OCI-LY3 (cell line): ENCODE data around the gene PGAM1.
"Not testable (repeated sequence)": the region's sequence is repeated elsewhere in the genome, so short reads cannot be mapped to it uniquely, and the experiment has no call there.

Source experiments
- H2AFZ ChIP-seq: fragments of 200-600, 300-600 bp; shearing (Covaris generic); 2 replicates; pipeline ENCODE4 v1.6.0; 2014; ENCODE audit warnings: antibody characterized with exemption, low read depth, low read length
- H3K27ac ChIP-seq: fragments of 200-600, 300-600 bp; sonication (generic); 2 replicates; pipeline ENCODE4 v1.5.1; 2014; ENCODE audit warnings: mild to moderate bottlenecking, low read length, moderate library complexity, mixed read lengths
- H3K27me3 ChIP-seq: fragments of 200-600, 300-600 bp; sonication (generic); 2 replicates; pipeline ENCODE4 v1.6.1; 2014; ENCODE audit warnings: low read depth, low read length, mixed read lengths
- H3K36me3 ChIP-seq: fragments of 200-600, 300-600 bp; sonication (generic); replicated peaks from 2 replicates; pipeline ENCODE3; 2014; ENCODE audit warnings: low read depth, low read length, mixed read lengths
- H3K4me1 ChIP-seq: fragments of 300-600, 200-600 bp; sonication (generic); 2 replicates; pipeline ENCODE4 v1.6.1; 2014; ENCODE audit warnings: low read length, mixed read lengths
- H3K4me2 ChIP-seq: fragments of 200-600, 300-600 bp; sonication (generic); 2 replicates; pipeline ENCODE4 v1.6.1; 2014; ENCODE audit warnings: low read length, mixed read lengths
- H3K4me3 ChIP-seq: fragments of 300-600, 200-600 bp; sonication (generic); 2 replicates; pipeline ENCODE4 v1.5.1; 2014; ENCODE audit warnings: antibody characterized with exemption, mild to moderate bottlenecking, low read length, moderate library complexity
- H3K79me2 ChIP-seq: fragments of 300-600, 200-600 bp; shearing (Covaris generic); 2 replicates; pipeline ENCODE4 v1.6.1; 2014; ENCODE audit warnings: mild to moderate bottlenecking, low read length, mixed read lengths
- H3K9ac ChIP-seq: fragments of 300-600, 200-600 bp; shearing (Covaris generic); 2 replicates; pipeline ENCODE4 v1.6.0; 2014; ENCODE audit warnings: mild to moderate bottlenecking, low read length, moderate library complexity
- H3K9me3 ChIP-seq: fragments of 200-600, 300-600 bp; shearing (Covaris generic); 2 replicates; pipeline ENCODE4 v1.6.1; 2014; ENCODE audit warnings: low read length, mixed read lengths; ENCODE audit not compliant: insufficient read depth
- H4K20me1 ChIP-seq: fragments of 200-600, 300-600 bp; sonication (generic); 2 replicates; pipeline ENCODE4 v1.6.1; 2016; ENCODE audit warnings: low read length, mixed read lengths; ENCODE audit not compliant: insufficient read depth
- EZH2phosphoT487 ChIP-seq: fragments of 200-600 bp; shearing (Covaris generic); IDR thresholded peaks from 2 replicates; pipeline ENCODE4 v1.6.1; 2018; ENCODE audit warnings: antibody characterized with exemption, mixed run types, low read depth
- TF ChIP-seq, protein P1 (sequence below): fragments of 200-600, 300-600 bp; sonication (generic); IDR thresholded peaks from 2 replicates; pipeline ENCODE4 v1.5.1; 2014; ENCODE audit warnings: antibody characterized with exemption, low read length, low read depth

PGAM1 gene

DNA sequence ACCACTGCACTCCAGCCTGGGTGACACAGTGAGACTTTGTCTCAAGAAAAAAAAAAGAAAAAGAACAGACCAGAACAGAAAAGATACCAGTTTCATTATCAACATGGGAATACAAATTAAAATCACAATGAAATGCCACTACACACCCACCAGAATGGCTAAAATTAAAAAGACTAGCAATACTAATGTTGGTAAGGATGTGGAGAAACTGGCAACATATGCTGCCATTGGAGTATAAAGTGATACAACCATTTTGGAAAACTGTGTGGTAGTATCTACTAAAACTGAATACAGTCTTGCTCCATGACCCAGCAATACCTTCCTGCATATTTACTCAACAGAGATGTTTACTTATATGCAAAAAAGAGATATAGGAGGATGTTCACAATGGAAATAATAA is 21.9 kb upstream of the PGAM1 start:
- H3K4me2 ChIP-seq, result no peak overlapping the region
- no peaks in the 10 kb centered on the region for H3K27me3 ChIP-seq
- H3K27ac ChIP-seq, result no peak overlapping the region
- H3K9ac ChIP-seq, result no peak overlapping the region
- TF ChIP-seq, protein P1, sequence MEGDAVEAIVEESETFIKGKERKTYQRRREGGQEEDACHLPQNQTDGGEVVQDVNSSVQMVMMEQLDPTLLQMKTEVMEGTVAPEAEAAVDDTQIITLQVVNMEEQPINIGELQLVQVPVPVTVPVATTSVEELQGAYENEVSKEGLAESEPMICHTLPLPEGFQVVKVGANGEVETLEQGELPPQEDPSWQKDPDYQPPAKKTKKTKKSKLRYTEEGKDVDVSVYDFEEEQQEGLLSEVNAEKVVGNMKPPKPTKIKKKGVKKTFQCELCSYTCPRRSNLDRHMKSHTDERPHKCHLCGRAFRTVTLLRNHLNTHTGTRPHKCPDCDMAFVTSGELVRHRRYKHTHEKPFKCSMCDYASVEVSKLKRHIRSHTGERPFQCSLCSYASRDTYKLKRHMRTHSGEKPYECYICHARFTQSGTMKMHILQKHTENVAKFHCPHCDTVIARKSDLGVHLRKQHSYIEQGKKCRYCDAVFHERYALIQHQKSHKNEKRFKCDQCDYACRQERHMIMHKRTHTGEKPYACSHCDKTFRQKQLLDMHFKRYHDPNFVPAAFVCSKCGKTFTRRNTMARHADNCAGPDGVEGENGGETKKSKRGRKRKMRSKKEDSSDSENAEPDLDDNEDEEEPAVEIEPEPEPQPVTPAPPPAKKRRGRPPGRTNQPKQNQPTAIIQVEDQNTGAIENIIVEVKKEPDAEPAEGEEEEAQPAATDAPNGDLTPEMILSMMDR, result no peak
- TF ChIP-seq EZH2phosphoT487, result no peak
- H4K20me1 ChIP-seq, result no peaks in the 10 kb centered on the region
- H3K79me2 ChIP-seq, result peaks cover 17% of the 10 kb centered on the region
- H2AFZ ChIP-seq, result no peak overlapping the region
- H3K4me1 ChIP-seq, result peaks cover 6% of the 10 kb centered on the region; the same call in 1 of the 2 replicates
- H3K9me3 ChIP-seq, result no peaks in the 10 kb centered on the region
- no peaks in the 10 kb centered on the region for H3K36me3 ChIP-seq
- no peak overlapping the region for H3K4me3 ChIP-seq

DNA sequence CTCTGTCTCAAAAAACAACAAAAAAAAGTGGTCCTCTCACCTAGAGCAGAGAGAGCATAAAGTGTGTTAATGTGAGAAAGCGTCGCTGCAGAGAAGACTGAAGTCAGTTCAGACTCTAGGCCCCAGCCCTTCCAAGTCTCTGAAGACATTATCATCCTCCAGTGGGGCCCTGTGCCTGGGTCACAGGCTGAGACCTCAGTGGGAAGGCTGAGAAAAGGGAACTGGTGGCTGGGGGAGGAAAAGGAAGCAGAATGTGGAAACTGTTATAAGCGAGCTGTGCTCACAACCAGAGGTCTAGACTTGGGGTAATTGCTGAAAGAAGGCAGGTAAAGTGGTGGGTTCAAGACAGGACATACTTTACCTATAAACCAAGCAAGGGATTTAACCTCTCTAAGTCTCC is 19.9 kb upstream of the PGAM1 start:
- H3K79me2 ChIP-seq, result peaks cover under 1% of the 10 kb centered on the region; the same call in 1 of the 2 replicates
- H3K36me3 ChIP-seq, result no peaks in the 10 kb centered on the region
- no peak overlapping the region for H3K4me3 ChIP-seq
- H3K4me1 ChIP-seq, result peaks cover 3% of the 10 kb centered on the region; the same call in 1 of the 2 replicates
- H2AFZ ChIP-seq, result no peak overlapping the region
- no peaks in the 10 kb centered on the region for H4K20me1 ChIP-seq
- no peak overlapping the region for H3K9ac ChIP-seq
- TF ChIP-seq, protein P1, result no peak
- no peak for TF ChIP-seq EZH2phosphoT487
- H3K9me3 ChIP-seq, result no peaks in the 10 kb centered on the region
- H3K27me3 ChIP-seq, result no peaks in the 10 kb centered on the region
- H3K4me2 ChIP-seq, result no peak overlapping the region
- H3K27ac ChIP-seq, result no peak overlapping the region

DNA sequence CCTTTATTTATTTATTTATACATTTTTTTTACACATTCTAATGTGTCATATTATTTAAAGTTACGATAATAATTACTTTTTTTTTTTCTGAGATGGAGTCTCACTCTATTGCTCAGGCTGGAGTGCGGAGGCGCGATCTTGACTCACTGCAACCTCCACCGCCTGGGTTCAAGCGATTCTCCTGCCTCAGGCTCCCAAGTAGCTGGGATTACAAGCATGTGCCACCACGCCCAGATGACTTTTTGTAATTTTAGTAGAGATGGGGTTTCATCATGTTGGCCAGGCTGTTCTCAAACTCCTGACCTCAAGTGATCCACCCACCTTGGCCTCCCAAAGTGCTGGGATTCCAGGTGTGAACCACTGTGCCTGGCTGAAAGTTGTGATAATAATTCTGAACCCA is 19.5 kb upstream of the PGAM1 start:
- not testable (repeated sequence) for H3K9ac ChIP-seq, H3K36me3 ChIP-seq, H3K27ac ChIP-seq, H3K9me3 ChIP-seq, H4K20me1 ChIP-seq, H3K4me1 ChIP-seq, H3K79me2 ChIP-seq, H3K27me3 ChIP-seq
- H2AFZ ChIP-seq, result peak overlapping the region; percentile 30; the same call in 1 of the 2 replicates
- peak overlapping the region; percentile 37; the same call in 1 of the 2 replicates for H3K4me3 ChIP-seq
- peak overlapping the region; percentile 88 for H3K4me2 ChIP-seq

DNA sequence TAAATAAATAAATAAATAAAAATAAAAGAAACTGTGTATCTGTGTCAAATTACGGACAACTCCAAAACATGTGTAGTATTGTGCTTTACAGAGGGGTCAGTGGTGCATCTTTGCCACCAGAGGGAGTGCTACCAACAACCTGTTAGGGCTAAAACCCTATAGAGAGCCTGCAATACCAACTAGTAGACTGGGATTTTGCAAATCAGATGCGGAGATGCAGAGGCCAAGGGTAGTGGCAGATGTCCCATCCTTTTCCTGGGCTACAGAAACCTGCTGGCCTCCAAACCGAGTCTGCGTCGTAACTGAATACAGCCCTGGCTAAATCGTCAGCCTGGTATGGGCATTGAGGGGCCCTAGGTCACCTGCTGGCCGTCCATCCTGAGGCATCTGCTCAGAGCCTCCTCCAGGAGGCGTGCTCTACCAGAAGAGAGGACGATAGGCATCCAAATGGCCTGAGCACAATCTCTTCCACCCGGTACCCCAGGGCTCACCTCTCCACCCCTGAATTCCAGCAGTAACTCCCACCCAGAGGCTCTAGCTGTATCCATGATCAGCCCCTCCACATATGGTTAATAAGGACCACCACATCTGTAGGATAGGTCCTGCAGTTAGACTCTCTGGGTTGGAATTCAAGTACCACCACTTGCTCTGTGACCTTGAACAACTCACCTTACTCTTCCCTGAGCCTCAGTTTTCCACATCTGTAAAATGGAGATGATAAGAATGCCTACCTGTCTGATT is 18.6 kb upstream of the PGAM1 start:
- H2AFZ ChIP-seq, result peak overlapping the region; percentile 97
- no peaks in the 10 kb centered on the region for H4K20me1 ChIP-seq
- no peak overlapping the region for H3K27ac ChIP-seq
- TF ChIP-seq, protein P1, result peak; percentile 70
- TF ChIP-seq EZH2phosphoT487, result no peak
- no peaks in the 10 kb centered on the region for H3K36me3 ChIP-seq
- no peaks in the 10 kb centered on the region for H3K27me3 ChIP-seq
- peak overlapping the region; percentile 88 for H3K4me2 ChIP-seq
- peaks cover 3% of the 10 kb centered on the region; the same call in 1 of the 2 replicates for H3K4me1 ChIP-seq
- H3K9ac ChIP-seq, result peak overlapping the region; percentile 20; the same call in 1 of the 2 replicates
- peak overlapping the region; percentile 78 for H3K4me3 ChIP-seq
- H3K9me3 ChIP-seq, result no peaks in the 10 kb centered on the region
- H3K79me2 ChIP-seq, result no peaks in the 10 kb centered on the region
